Measurements from ENCODE around the gene SLC6A1.

- TF ChIP-seq YY1 (IDR thresholded peaks at IDR 0.05; ENCODE audit: insufficient read depth, insufficient read length), result no peak
- TF ChIP-seq SUZ12 (IDR thresholded peaks at IDR 0.05; ENCODE audit: extremely low read depth, insufficient read depth, insufficient read length), result no peak
- no peak for TF ChIP-seq ZNF274 (IDR thresholded peaks at IDR 0.05; ENCODE audit: low read depth, low read length)
Measured at GRCh38 chr3:11021611-11022011, 29.1 kb downstream of the SLC6A1 start.
